ENCODE measurements around the gene TCERG1L. TPM values are rescaled to one million over a fixed set of nuclear protein-coding genes. Genes with fewer than 3 reads are reported as not detected.

Gene TCERG1L
- total RNA-seq, 1 experiment from 2014 or later, result not detected

DNA sequence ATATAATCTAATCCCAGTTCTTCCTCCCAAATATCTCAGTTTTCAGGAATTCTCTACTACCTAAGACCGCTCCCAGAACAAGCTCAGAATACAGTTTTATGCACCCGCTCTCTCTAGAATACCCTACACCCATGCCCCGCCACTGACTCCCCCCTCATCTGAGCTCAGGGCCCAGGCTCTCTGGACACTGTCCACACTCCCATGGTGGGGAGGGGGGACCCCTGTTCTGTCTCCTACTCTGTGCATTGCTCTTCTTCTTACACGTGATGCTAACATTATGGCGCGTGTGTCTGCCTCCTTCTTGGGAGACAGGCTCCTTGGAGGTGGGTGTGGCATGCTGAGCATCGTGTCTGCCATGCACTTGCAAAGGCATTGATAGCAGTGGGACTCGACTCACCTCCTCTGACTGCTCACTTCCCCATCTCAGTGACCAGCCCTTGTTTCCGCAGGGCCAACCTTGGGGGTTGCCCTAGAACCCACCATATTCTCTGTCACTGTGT lies 127.9 kb downstream of the TCERG1L start:
- no peaks in the 10 kb centered on the region for H3K9me2 ChIP-seq (ENCODE audit: insufficient read depth)
- no peak for TF ChIP-seq EZH2 (IDR thresholded peaks at IDR 0.05; ENCODE audit: low read depth)
- TF ChIP-seq CTCF (conservative IDR thresholded peaks at IDR 0.05), result no peak
- POLR2A ChIA-PET (ENCODE audit: unreplicated experiment), result no interaction called here
- DNase-seq, result no peak
- no peaks in the 10 kb centered on the region for H3K79me2 ChIP-seq (ENCODE audit: low read depth)
- no peak overlapping the region for H3K27ac ChIP-seq
- intact Hi-C loops (cut with micrococcal nuclease; ENCODE audit: unreplicated experiment), result no loop called here
- no peaks in the 10 kb centered on the region for H3F3A ChIP-seq (ENCODE audit: insufficient read depth, low read depth)
- no peaks in the 10 kb centered on the region for H3K4me1 ChIP-seq (replicated peaks; ENCODE audit: insufficient read depth)
- H4K20me1 ChIP-seq (ENCODE audit: insufficient read depth), result no peaks in the 10 kb centered on the region
- no peak overlapping the region for H2AFZ ChIP-seq
- no peak overlapping the region for H3K4me3 ChIP-seq
- H3K4me2 ChIP-seq, result no peak overlapping the region
- no peaks in the 10 kb centered on the region for H3K9me3 ChIP-seq (ENCODE audit: insufficient read depth, low read depth)
- no TSS peak for BruUV-seq (replicated peaks)
- no peaks in the 10 kb centered on the region for H3K36me3 ChIP-seq (ENCODE audit: low read depth)
- CTCF ChIA-PET, result no interaction called here
- H3K27me3 ChIP-seq (ENCODE audit: insufficient read depth, low read depth), result peaks cover 54% of the 10 kb centered on the region

DNA sequence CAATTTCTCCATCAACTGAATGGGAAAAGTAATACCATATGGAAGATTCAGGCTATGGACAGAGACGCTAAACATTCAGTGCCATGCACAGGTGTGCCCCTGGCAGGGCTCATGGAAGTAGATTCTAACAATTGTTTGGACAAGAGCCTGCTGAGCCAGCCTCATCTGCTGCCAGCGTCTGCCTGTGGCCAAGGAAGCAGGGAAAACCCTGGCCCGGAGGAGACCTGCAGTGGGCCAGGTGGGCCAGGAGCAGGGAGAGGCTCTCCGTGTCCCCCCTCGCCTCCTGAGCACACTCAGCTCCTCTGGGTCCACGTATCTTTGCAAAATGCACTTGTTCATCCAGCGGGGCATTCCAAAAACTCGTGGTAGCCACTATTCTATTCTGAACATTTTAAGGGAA lies 130.1 kb downstream of the TCERG1L start:
- Histone ChIP-seq H3K9me3 (ENCODE audit: insufficient read depth, low read depth) (no peaks in the 10 kb centered on the region), H3F3A (ENCODE audit: insufficient read depth, low read depth) (peaks cover 3% of the 10 kb centered on the region; the same call in 1 of the 2 replicates), H3K4me3 (no peak overlapping the region), H2AFZ (no peak overlapping the region), H3K4me2 (no peak overlapping the region), H3K79me2 (ENCODE audit: low read depth) (no peaks in the 10 kb centered on the region), H4K20me1 (ENCODE audit: insufficient read depth) (no peaks in the 10 kb centered on the region), H3K4me1 (replicated peaks; ENCODE audit: insufficient read depth) (no peaks in the 10 kb centered on the region), H3K36me3 (ENCODE audit: low read depth) (no peaks in the 10 kb centered on the region), H3K27ac (no peak overlapping the region), H3K9me2 (ENCODE audit: insufficient read depth) (no peaks in the 10 kb centered on the region), H3K27me3 (ENCODE audit: insufficient read depth, low read depth) (peaks cover 50% of the 10 kb centered on the region)
- TF ChIP-seq CTCF (conservative IDR thresholded peaks at IDR 0.05) (no peak), EZH2 (IDR thresholded peaks at IDR 0.05; ENCODE audit: low read depth) (no peak)
- CTCF ChIA-PET, result no interaction called here
- no peak for DNase-seq
- intact Hi-C loops (cut with micrococcal nuclease; ENCODE audit: unreplicated experiment), result no loop called here
- POLR2A ChIA-PET (ENCODE audit: unreplicated experiment), result no interaction called here
- BruUV-seq (replicated peaks), result no TSS peak

DNA sequence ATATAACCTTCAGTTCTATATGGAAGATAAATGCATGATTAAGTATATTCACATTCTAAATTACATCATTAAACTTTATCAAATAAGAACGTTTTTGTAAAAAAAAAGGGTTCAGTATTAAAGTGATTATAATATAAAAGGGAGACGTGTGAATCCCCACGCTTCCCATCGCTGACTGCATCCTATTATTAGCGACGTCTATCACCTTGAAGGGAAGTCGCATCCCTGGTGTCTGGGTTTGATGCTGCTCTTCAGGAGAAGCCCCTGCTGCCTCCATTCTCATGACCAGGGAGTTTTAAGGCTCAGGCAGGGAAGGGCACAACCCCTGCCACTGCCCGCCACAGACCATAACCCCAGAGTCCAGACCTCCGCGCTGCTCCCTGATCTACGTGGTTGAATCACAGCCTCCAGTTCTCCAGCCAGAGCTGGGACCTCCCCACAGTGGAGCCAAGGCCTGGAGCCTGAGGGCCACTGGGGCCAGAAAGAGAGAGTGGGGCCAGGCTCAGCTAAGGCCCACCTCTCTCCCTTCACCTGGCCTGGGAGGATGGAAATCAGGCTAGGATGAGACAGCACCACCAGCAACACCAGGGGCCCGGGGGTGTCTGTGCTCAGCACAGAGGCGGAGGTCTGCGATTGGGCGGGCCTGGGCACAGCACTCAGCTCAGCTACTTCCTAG lies 130.6 kb downstream of the TCERG1L start:
- Histone ChIP-seq H3K36me3 (ENCODE audit: low read depth) (no peaks in the 10 kb centered on the region), H3F3A (ENCODE audit: insufficient read depth, low read depth) (peaks cover 3% of the 10 kb centered on the region; the same call in 1 of the 2 replicates), H3K79me2 (ENCODE audit: low read depth) (no peaks in the 10 kb centered on the region), H3K4me2 (no peak overlapping the region), H3K4me3 (no peak overlapping the region), H4K20me1 (ENCODE audit: insufficient read depth) (no peaks in the 10 kb centered on the region), H3K4me1 (replicated peaks; ENCODE audit: insufficient read depth) (no peaks in the 10 kb centered on the region), H3K27ac (no peak overlapping the region), H2AFZ (no peak overlapping the region), H3K27me3 (ENCODE audit: insufficient read depth, low read depth) (peaks cover 50% of the 10 kb centered on the region), H3K9me3 (ENCODE audit: insufficient read depth, low read depth) (no peaks in the 10 kb centered on the region), H3K9me2 (ENCODE audit: insufficient read depth) (no peaks in the 10 kb centered on the region)
- no TSS peak for BruUV-seq (replicated peaks)
- TF ChIP-seq EZH2 (IDR thresholded peaks at IDR 0.05; ENCODE audit: low read depth), result no peak
- TF ChIP-seq CTCF (conservative IDR thresholded peaks at IDR 0.05), result no peak
- CTCF ChIA-PET, result no interaction called here
- POLR2A ChIA-PET (ENCODE audit: unreplicated experiment), result no interaction called here
- intact Hi-C loops (cut with micrococcal nuclease; ENCODE audit: unreplicated experiment), result no loop called here
- no peak for DNase-seq

Measured in PC-9 (cell line).